GM12878 (cell line): ENCODE measurements around the gene PODXL2. TPM values are rescaled to one million over a fixed set of nuclear protein-coding genes. Genes with fewer than 3 reads are reported as not detected.

Source experiments
- ATAC-seq: fragments of 200-7000 bp; cut with Tn5 transposase; 3 replicates; pipeline ENCODE4 v1.9.1; 2020; ENCODE audit warnings: mild to moderate bottlenecking, moderate library complexity
- BruUV-seq: library from RNA; stranded (reverse); fragments of 400-500 nt; replicated peaks from 2 replicates; lab custom pipeline; 2021; lab: Mats Ljungman, UMichigan
- CTCF ChIA-PET: fragments of 300-600 bp; sonication (Branson Sonifier 250); formaldehyde crosslinking; extraction: SDS; loops from one replicate; lab custom pipeline; 2021; ENCODE audit warnings: inconsistent platforms; lab: Yijun Ruan, JAX
- POLR2A ChIA-PET: fragments of 350-600 bp; formaldehyde crosslinking; extraction: SDS; loops from one replicate; lab custom pipeline; 2021; ENCODE audit warnings: inconsistent platforms; lab: Charles Lee
- RAD21 ChIA-PET: fragments of 300-600 bp; sonication (Branson Sonifier 250); formaldehyde crosslinking; loops from one replicate; lab custom pipeline; 2023; ENCODE audit warnings: antibody characterized with exemption; ENCODE audit not compliant: unreplicated experiment; lab: Charles Lee
- SMC1A ChIA-PET: fragments of 300-600 bp; sonication (Branson Sonifier 250); formaldehyde crosslinking; loops from one replicate; lab custom pipeline; 2023; ENCODE audit not compliant: unreplicated experiment, uncharacterized antibody; lab: Charles Lee
- DNase-seq: peaks from one replicate; pipeline ENCODE4 v3.0.0-alpha.2; 2011; ENCODE audit warnings: low read depth, low spot score
- FAIRE-seq: peaks from 3 replicates; lab custom pipeline; 2011; peaks lifted over from hg19 to GRCh38; lab: Jason Lieb, UNC
- H2AFZ ChIP-seq: 2 replicates; pipeline ENCODE4 v1.6.0; 2011; ENCODE audit warnings: low read depth, low read length, control low read depth; ENCODE audit not compliant: control insufficient read depth
- H3K27ac ChIP-seq: 2 replicates; pipeline ENCODE4 v1.5.1; 2011; ENCODE audit warnings: control low read depth; ENCODE audit not compliant: control insufficient read depth, insufficient read depth
- H3K27me3 ChIP-seq, 2 experiments: replicated peaks in 1 of 2; 2 replicates each; pipeline versions ENCODE4 v1.6.0 to v1.6.1; 2011; ENCODE audit warnings: low read length in 1 of 2; ENCODE audit not compliant: control insufficient read depth in 2 of 2, insufficient read depth in 2 of 2
- H3K36me3 ChIP-seq, 2 experiments: 2 replicates each; pipeline ENCODE4 v1.5.1; 2011; ENCODE audit warnings: low read length in 1 of 2; ENCODE audit not compliant: control insufficient read depth in 2 of 2, insufficient read depth in 2 of 2
- H3K4me1 ChIP-seq: 2 replicates; pipeline ENCODE4 v1.6.1; 2011; ENCODE audit warnings: mild to moderate bottlenecking, low read length, moderate library complexity, mixed read lengths; ENCODE audit not compliant: control insufficient read depth, insufficient read depth
- H3K4me2 ChIP-seq: 2 replicates; pipeline ENCODE4 v1.6.0; 2011; ENCODE audit warnings: control low read depth; ENCODE audit not compliant: control insufficient read depth, insufficient read depth
- H3K4me3 ChIP-seq: fragments of 200-600 bp; sonication (generic); 2 replicates; pipeline ENCODE4 v1.5.1; 2016
- H3K79me2 ChIP-seq: 2 replicates; pipeline ENCODE4 v1.6.0; 2011; ENCODE audit warnings: low read length; ENCODE audit not compliant: control insufficient read depth, insufficient read depth
- H3K9ac ChIP-seq: 2 replicates; pipeline ENCODE4 v1.8.0; 2011; ENCODE audit warnings: low read length, control low read depth, mixed read lengths; ENCODE audit not compliant: control insufficient read depth, insufficient read depth
- H3K9me3 ChIP-seq: replicated peaks from 3 replicates; pipeline ENCODE4 v1.5.1; 2011; ENCODE audit warnings: mild to moderate bottlenecking, low read length; ENCODE audit not compliant: control insufficient read depth, insufficient read depth
- H4K20me1 ChIP-seq: 2 replicates; pipeline ENCODE4 v1.6.0; 2011; ENCODE audit not compliant: control insufficient read depth, insufficient read depth
- CREB1 ChIP-seq: IDR thresholded peaks from 2 replicates; pipeline ENCODE4 v1.6.1; 2012; ENCODE audit warnings: low read depth, mild to moderate bottlenecking, inconsistent platforms
- EED ChIP-seq: sonication (generic); IDR thresholded peaks from 2 replicates; pipeline ENCODE4 v1.6.1; 2016; ENCODE audit warnings: antibody characterized with exemption, low read depth
- MYC ChIP-seq: IDR thresholded peaks from 2 replicates; pipeline ENCODE4 v1.6.1; 2011; ENCODE audit warnings: mild to moderate bottlenecking, low read length, moderate library complexity, inconsistent platforms; ENCODE audit not compliant: insufficient read depth, insufficient replicate concordance, insufficient read length, severe bottlenecking
- NFIC ChIP-seq: IDR thresholded peaks from 2 replicates; pipeline ENCODE4 v1.6.1; 2012; ENCODE audit warnings: low read depth, mild to moderate bottlenecking, inconsistent platforms, low read length, moderate library complexity
- WGBS: methylation state at CpG from one replicate; pipeline ENCODE4 v1.1.6; 2016; ENCODE audit warnings: low lambda C conversion rate; ENCODE audit not compliant: insufficient replicate concordance, insufficient coverage; ENCODE audit errors: missing lambda C conversion rate; 5-methylcytosine and 5-hydroxymethylcytosine counted together
- in situ Hi-C: fragments of 300-500 bp; cut with MboI; formaldehyde crosslinking; loops from 9 replicates; pipeline ENCODE4 v1.14.3; 2018; ENCODE audit warnings: mixed read lengths
- intact Hi-C: fragments of 100-400 bp; cut with micrococcal nuclease; formaldehyde crosslinking; loops from one replicate; pipeline ENCODE4 v1.14.2; 2022; ENCODE audit not compliant: unreplicated experiment
- polyA plus RNA-seq, 11 experiments: library from polyadenylated mRNA; depleted of rRNA in 4 of 11; unstranded in 6 of 11; stranded (reverse) in 5 of 11; fragments of >200 nt; fragmentation: Nextera tagmentation in 4 of 11; fragmentation: Illumina TruSeq in 1 of 11; extraction: Ambion mirVana in 4 of 11; extraction: Trizol in 1 of 11; gene quantifications; 1 replicate in 1 of 11; 2 replicates in 10 of 11; pipeline versions ENCODE4 v1.2.1 to v1.2.3, GENCODE V29; 2011 to 2016; ENCODE audit warnings: inconsistent platforms in 2 of 11, missing spikeins in 2 of 11, low read depth in 1 of 11
- total RNA-seq, 4 experiments: library from RNA; depleted of rRNA in 3 of 4; stranded (reverse); fragments of >200 nt in 3 of 4; fragmentation: Illumina TruSeq in 1 of 4; extraction: Trizol in 1 of 4; gene quantifications; 2 replicates each; pipeline versions ENCODE4 v1.2.1 to v1.2.3, GENCODE V29; 2013 to 2021

Gene PODXL2
- total and polyA plus RNA-seq, 10 of the 15 experiments (the other 5 are each of a cell fraction or from before 2014, with no cell fraction given): 0.03 to 24.4 (median 13.6) TPM; not detected in 2

- H3K4me3 ChIP-seq: no peak overlapping the region
- H3K4me1 ChIP-seq: peaks cover 6% of the 10 kb centered on the region; the same call in 1 of the 2 replicates
- no peak for DNase-seq
- ChIA-PET SMC1A (interaction anchor here (0.7 to 1.6 kb wide), 3 partner anchors 12 to 241 kb away, joined by 3 to 4 read pairs (median 4); no protein-coding TSS in a partner anchor), POLR2A (no interaction called here), CTCF (interaction anchor here (0.7 kb wide), 2 partner anchors 242 to 1603 kb away, joined by 3 to 4 read pairs; no protein-coding TSS in a partner anchor), RAD21 (no interaction called here)
- peaks cover 43 to 50% of the 10 kb centered on the region in 2 experiments for H3K36me3 ChIP-seq
- no peak overlapping the region for H3K27ac ChIP-seq
- FAIRE-seq: no peak
- no peak for ATAC-seq
- no peak overlapping the region for H3K4me2 ChIP-seq
- in situ Hi-C loops (no loop called here), intact Hi-C loops (no loop called here)
- no peak overlapping the region for H3K9ac ChIP-seq
- H4K20me1 ChIP-seq: no peaks in the 10 kb centered on the region
- H3K27me3 ChIP-seq: no peaks in the 10 kb centered on the region
- 85% methylated on average over 14 of the region's 14 CpGs for WGBS
- H2AFZ ChIP-seq: no peak overlapping the region
- no peaks in the 10 kb centered on the region for H3K79me2 ChIP-seq
- TF ChIP-seq MYC (no peak), EED (peak; percentile 46; the same call in 1 of the 2 replicates), CREB1 (peak; percentile 10; the same call in 1 of the 2 replicates), NFIC (peak; percentile 31; the same call in 1 of the 2 replicates)
- no TSS peak for BruUV-seq
- H3K9me3 ChIP-seq: no peaks in the 10 kb centered on the region
Measured at GRCh38 chr3:127717357-127718244, 88.6 kb downstream of the PODXL2 start.
